ENCODE results near the gene MIGA1.

The MIGA1 gene

DNA sequence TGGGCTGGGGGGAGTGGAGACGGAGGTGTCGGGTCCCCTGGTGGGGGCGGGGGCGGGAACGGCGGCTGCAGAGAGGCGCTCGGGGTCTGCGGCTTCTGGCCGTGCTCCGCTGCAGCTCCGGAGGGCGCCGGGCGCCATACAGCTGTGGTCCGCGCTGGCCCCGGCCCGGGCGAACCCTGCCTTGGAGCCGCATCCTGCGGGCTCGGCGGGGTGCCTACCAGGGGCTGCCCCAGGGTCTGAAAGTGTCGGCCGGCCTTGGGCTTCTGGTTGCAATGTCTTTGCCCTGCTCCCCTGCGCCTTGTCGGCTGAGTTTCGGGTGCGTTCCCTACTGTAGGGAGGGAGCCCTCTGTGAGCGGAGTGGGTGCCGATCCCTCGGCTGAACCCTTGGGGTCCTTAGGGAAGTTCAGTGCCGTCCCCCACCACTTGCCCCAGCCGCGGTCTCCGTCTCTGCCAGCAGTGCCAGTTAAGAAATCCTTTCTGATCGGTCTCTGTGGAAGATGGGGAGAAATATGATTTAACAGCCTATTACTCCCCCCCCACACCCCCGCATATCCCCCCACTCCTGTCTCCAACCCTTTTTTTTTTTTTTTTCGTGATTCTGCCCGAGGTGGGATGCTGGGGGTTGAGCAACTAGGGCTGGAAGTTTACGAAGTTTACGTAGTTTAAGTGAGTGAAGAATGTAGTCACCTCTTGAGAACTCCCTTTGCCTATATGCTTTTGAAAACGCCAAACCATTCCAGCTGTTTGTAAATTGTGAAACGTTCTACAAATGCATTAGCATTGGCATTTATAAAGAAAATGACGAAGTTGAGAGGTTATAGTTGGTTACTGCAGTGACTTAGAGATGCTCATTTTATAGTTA lies 109.6 kb downstream of the MIGA1 start:
- Histone ChIP-seq H3K4me1 (no peaks in the 10 kb centered on the region), H3K4me3 (ENCODE audit: low read depth, low read length) (peak overlapping the region; percentile 65), H3K9me3 (no peaks in the 10 kb centered on the region), H3K36me3 (no peaks in the 10 kb centered on the region), H3K27me3 (no peaks in the 10 kb centered on the region)
- DNase-seq, result peak; percentile 31
- TF ChIP-seq, protein P1, sequence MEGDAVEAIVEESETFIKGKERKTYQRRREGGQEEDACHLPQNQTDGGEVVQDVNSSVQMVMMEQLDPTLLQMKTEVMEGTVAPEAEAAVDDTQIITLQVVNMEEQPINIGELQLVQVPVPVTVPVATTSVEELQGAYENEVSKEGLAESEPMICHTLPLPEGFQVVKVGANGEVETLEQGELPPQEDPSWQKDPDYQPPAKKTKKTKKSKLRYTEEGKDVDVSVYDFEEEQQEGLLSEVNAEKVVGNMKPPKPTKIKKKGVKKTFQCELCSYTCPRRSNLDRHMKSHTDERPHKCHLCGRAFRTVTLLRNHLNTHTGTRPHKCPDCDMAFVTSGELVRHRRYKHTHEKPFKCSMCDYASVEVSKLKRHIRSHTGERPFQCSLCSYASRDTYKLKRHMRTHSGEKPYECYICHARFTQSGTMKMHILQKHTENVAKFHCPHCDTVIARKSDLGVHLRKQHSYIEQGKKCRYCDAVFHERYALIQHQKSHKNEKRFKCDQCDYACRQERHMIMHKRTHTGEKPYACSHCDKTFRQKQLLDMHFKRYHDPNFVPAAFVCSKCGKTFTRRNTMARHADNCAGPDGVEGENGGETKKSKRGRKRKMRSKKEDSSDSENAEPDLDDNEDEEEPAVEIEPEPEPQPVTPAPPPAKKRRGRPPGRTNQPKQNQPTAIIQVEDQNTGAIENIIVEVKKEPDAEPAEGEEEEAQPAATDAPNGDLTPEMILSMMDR (IDR thresholded peaks at IDR 0.05; ENCODE audit: low read depth, low read length), result no peak

DNA sequence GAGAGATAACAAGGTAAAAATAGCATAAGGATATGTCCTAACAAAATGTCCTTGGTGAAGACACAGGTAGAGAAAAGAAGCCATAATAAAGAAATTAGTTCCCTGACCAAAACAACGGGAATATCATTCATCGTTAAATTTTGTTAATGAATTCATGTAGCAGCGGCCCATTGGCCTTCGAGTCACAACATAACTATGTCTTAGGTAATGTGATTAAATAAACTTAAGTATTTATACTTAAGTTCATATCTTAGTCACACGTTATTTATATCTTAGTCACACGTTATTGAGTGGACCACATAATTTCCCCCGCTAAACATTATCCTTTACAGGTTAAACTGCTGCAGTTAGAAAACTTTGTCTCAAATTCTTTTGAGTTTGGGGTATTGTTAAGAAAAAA lies 110.2 kb downstream of the MIGA1 start:
- TF ChIP-seq, protein P1 (IDR thresholded peaks at IDR 0.05; ENCODE audit: low read depth, low read length), result no peak
- DNase-seq, result no peak
- Histone ChIP-seq H3K36me3 (no peaks in the 10 kb centered on the region), H3K4me3 (ENCODE audit: low read depth, low read length) (no peak overlapping the region; the same call in 1 of the 2 replicates), H3K4me1 (no peaks in the 10 kb centered on the region), H3K27me3 (no peaks in the 10 kb centered on the region), H3K9me3 (no peaks in the 10 kb centered on the region)

DNA sequence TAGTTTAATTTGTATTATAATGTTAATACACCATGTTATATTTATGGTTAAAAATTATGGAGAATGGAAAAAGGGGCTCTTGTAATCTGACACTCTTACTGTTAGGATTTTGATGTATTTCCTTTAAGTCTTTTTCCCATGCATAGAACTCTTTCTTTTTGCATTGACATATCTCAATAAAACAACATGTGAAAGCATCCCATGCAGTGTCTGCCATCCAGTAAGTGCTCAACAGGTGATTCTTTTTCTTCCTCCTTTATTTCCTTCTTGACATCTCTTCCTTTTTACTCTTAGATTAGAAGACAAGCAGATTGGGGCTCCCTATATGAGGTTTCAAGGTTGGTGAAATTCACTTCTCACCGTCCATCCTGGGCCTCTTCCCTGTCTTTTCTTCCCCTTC lies 111.8 kb downstream of the MIGA1 start:
- TF ChIP-seq, protein P1 (IDR thresholded peaks at IDR 0.05; ENCODE audit: low read depth, low read length), result no peak
- Histone ChIP-seq H3K9me3 (no peaks in the 10 kb centered on the region), H3K4me3 (ENCODE audit: low read depth, low read length) (no peak overlapping the region), H3K36me3 (no peaks in the 10 kb centered on the region), H3K27me3 (no peaks in the 10 kb centered on the region), H3K4me1 (no peaks in the 10 kb centered on the region)
- no peak for DNase-seq

DNA sequence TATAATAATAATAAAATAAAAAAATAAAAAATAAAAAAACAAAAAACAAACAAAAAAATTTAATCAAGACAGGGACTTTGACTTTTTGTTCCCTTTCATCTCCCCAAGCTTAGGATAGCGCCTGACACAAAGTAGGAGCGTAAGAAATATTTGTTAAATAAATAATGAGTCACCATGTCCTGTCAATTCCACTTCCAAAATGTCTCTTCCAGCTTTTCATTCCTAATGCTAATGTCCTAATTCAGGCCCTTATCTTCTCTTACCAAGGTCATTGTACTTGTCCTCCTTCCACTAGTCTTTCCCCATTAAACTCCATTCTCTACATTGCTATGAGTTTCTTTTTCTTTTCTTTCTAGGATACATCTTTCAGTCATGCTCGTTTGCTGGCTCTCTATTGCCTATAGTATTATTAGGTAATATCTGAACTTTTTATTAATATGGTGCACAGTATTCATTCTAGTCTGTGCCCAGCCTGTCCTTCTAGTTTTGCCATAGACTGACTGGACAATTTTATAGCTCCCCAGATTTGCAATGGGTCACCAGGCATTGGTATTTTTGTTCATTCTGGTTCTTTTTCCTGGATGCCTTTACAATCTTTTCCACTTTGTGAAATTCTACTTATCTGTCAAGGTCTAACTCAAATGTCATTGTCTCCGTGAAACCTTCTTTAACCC lies 120.3 kb downstream of the MIGA1 start:
- Histone ChIP-seq H3K4me1 (no peaks in the 10 kb centered on the region), H3K36me3 (no peaks in the 10 kb centered on the region), H3K9me3 (no peaks in the 10 kb centered on the region), H3K27me3 (no peaks in the 10 kb centered on the region), H3K4me3 (ENCODE audit: low read depth, low read length) (no peak overlapping the region)
- TF ChIP-seq, protein P1 (IDR thresholded peaks at IDR 0.05; ENCODE audit: low read depth, low read length), result no peak
- DNase-seq, result no peak

DNA sequence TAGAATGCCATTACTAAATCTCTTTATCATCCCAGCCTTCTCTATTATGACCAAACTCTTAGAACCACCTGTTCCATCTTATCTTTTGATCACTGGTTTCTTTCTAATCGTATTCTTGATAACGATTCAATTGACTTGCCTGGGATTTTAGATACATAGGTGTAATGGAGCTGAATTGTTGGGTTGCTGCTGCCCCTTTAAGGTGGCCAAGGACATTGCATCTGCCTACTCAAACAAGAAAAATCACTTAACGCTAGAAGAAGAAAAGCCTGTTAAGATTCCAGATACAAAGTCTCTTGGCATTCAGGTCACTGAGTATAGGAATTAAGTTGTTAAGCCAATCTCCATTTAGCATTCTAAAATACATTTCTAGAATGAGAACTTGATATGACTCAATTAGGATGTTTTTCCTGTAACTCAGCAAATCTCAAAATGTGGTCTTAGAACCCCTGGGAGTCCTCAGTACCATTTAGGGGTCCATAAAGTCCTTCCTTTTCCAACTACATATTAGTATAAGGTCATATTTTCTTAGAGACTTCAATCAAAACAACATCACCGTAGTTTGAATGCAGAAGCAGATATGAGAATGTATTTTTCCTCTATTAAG lies 121.3 kb downstream of the MIGA1 start:
- Histone ChIP-seq H3K9me3 (no peaks in the 10 kb centered on the region), H3K27me3 (no peaks in the 10 kb centered on the region), H3K4me3 (ENCODE audit: low read depth, low read length) (no peak overlapping the region), H3K4me1 (no peaks in the 10 kb centered on the region), H3K36me3 (no peaks in the 10 kb centered on the region)
- TF ChIP-seq, protein P1 (IDR thresholded peaks at IDR 0.05; ENCODE audit: low read depth, low read length), result peak; percentile 62
- DNase-seq, result peak; percentile 13

All from BE2C (cell line).